ENCODE data around the gene SOX11.

The SOX11 gene

DNA sequence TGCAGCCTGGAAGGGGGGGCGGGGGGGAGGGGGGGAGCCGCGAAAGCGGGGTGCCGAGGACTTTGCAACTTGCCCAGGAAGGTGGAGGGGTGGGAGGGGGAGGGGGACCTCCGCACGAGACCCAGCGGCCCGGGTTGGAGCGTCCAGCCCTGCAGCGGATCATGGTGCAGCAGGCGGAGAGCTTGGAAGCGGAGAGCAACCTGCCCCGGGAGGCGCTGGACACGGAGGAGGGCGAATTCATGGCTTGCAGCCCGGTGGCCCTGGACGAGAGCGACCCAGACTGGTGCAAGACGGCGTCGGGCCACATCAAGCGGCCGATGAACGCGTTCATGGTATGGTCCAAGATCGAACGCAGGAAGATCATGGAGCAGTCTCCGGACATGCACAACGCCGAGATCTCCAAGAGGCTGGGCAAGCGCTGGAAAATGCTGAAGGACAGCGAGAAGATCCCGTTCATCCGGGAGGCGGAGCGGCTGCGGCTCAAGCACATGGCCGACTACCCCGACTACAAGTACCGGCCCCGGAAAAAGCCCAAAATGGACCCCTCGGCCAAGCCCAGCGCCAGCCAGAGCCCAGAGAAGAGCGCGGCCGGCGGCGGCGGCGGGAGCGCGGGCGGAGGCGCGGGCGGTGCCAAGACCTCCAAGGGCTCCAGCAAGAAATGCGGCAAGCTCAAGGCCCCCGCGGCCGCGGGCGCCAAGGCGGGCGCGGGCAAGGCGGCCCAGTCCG is 540 bp downstream of the SOX11 start:
- no peak for DNase-seq

- DNase-seq, result no peak
These were observed 1.4 kb downstream of the SOX11 start for GRCh38 chr2:5693287-5694201.

- no peak for DNase-seq
These were observed 2.1 kb downstream of the SOX11 start for GRCh38 chr2:5694306-5694705.

DNA sequence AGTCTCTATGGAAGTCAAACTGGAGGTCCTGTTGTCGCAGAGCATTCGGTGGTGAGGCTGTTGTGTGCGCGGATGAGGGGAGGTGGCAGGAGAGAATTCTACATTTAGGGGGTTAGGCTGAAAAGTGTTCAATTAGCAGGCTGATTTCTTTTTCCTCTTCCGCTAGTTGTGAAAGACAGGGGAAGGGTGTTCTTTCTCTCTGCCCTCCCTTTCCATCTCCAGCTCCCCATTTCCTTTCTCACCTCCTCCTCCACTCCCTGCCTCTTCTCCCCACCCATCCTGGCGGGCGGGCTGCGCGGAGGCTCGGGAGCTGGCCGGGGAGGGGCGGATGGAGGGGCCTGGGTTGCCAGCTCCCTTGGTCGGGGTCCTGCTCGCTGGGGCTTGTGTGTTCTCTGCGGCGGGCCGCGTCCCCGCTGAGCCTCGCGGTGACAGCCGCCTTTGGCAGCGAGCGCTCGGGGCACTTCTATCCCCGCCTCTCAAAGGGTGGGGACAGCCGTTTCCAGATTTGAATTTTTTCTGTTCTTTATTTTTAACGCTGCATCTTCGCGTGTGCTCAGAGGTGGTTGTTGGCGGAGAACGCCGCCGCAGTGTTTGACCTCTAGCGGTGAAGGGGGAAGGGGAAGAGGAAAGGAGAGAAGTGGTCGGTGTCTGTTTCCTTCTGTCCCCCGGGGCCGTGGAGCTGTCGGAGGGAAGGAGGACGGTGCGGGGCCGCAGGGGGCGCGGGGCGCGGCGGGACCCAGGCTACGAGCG is 3.6 kb downstream of the SOX11 start:
- no peak for DNase-seq

DNA sequence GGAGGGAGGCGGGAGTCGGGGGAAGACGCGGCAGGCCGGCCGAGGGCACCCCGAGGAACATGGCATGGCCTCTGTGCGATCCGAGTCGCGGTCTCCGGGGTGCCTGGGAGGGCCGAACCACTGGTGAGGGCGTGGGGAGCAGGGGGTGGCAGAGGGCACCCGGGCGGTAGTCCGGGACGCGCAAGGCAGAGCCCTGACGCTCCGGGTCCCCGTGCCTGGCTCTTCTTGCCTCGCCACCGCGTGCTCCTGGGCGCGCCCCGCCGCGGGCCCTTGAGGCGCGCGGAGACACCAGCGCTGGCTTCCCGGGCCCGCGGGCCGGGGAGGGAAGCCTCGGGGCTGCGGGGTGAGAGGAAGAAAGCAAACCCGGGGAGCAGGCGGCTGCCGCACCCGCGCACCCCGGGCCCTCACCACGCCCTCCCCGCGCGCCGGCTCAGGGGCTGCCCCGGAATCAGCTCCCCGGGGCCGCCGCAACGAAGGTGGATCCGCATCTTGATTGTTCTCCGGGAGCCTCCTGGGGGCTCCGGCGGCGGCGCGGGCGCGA is 4.3 kb downstream of the SOX11 start:
- no peak for DNase-seq

- DNase-seq, result no peak
These were observed 4.8 kb downstream of the SOX11 start for GRCh38 chr2:5696945-5697521.

DNA sequence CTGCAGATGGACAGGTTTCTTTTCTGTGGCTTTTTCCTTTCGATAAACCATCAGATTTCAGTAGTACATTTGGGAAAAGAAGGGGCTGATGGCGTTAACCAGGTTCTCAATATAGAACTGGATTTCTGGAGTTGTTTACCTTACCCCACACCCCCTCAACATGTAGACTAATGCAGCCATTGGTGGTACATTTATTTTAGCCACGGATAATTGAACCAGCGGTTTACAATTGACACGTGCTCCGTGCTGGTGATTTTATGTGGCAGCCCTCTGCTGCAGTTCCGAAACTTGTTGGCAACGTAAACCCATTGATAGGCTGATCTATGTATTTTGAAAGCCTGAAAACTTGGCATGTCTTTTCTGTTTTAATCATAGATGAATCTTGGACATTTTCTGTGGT is 5.4 kb downstream of the SOX11 start:
- DNase-seq, result no peak

GRCh38 chr2:5698134-5698533 is 6.0 kb downstream of the SOX11 start:
- no peak for DNase-seq

- no peak for DNase-seq
These were observed 7.8 kb downstream of the SOX11 start for GRCh38 chr2:5699963-5700362.

- DNase-seq, result no peak
These were observed 8.4 kb downstream of the SOX11 start for GRCh38 chr2:5700551-5700950.

DNA sequence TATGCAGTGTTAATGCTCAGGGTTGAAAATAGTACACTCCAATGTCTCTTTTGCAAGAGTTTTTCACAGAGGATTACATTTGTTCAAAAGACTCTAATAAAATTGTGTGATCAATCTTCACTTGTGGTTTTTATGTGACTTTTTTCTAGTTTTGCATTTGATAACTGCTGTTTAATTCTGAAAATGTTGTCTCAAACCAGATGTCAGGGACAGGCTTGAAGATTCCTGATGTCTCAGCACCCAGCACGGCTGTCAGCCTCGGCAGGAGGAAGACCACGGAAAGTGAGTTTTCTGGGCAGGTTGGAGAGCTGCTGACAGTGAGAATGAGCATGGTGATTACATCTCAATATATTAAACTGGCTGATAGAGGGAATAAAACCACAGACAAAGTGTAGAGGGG is 9.1 kb downstream of the SOX11 start:
- no peak for DNase-seq

- DNase-seq, result no peak
These were observed 11.0 kb downstream of the SOX11 start for GRCh38 chr2:5703166-5703565.

DNA sequence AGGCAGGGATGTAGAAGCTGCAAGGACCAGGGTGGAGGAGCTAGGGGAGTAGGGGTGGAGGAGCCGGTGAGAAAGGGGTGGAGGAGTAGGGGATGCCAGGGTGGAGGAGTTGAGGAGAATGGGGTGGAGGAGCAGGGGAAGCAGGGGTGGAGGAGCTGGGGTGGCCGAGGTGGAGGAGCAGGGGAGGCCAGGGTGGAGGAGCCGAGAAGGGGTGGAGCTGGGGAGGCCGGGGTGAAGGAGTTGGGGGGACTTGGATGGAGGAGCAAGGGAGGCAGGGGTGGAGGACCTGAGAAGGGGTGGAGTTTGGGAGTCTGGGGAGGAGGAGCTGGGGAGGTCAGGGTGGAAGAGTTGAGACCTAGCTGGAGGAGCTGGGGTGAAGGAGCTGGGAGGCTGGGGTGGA is 13.3 kb downstream of the SOX11 start:
- no peak for DNase-seq

DNA sequence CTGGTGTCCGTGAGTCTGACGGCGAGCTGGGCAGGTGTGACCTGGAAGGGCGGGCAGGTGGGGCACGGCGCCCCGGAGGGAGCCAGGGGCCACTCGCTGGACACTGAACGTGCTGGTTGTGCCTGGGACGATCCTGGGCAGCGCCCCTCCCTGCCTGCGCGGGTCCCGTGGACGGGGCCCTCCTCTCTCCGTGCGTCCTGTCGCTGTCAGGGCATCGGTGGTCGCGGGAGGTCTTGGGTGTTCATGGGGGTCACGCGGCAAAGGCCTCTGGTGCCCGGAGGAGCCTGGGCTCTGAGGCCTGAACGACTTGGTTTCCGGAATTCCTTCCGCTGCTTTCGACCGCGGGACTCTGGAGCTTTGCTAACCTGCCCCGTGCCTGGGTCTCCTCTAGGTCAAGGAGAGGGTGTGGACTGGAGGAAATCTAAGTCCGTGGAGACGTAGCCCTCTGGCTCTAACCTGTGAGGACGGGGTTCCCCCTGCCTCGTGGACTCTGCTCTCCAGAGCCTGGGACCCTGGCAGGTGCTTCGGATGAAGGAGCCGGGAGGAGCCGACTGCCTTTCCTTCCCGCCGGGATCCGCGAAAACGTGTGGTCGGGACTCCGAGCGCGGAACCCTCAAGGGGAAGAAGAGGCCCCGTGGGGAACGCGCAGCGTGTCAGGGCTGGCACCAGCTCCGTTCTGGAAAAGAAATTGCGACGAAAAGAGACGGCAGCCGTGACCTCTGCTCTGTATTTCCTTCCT is 14.7 kb downstream of the SOX11 start:
- DNase-seq, result no peak

DNA sequence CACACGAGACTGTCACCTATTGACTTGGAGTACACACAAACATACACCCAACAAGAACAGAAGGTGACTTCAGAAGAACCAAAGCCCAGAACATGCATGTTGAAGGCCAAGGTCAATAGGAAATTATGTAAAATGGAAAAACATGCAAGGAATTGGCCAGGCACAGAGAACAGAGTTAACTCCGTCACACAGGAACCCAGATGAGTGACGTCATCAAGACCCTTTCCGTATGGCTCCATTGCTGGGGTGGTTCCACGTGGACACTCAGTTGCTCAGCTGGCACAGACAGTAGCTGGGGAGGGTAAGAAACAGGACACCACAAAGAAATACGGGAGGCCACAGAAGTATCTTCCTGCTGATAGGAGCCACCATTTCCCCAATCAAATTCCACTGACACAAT is 18.4 kb downstream of the SOX11 start:
- no peak for DNase-seq

- DNase-seq, result no peak
These were observed 20.9 kb downstream of the SOX11 start for GRCh38 chr2:5713101-5713500.

- DNase-seq, result no peak
These were observed 27.6 kb downstream of the SOX11 start for GRCh38 chr2:5719629-5720334.

DNA sequence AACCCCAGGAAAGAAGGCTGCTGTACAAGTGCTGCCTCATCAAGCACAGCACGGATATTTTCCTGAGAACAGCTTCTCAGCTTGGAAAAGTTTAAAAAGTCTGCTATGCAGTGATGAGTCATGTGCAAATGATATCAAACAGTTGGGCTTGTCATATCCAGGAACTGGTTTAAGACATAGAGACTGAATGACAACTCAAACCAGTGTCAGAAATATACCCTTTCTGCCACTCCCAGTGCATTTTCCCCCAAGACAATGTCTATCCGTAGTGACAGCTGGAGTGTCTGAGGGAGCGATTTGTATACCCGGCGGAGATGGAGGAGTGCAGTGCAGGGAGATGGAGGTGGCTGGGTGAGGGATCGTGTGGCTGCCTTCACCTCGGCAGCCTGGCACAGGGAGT is 28.2 kb downstream of the SOX11 start:
- no peak for DNase-seq

DNA sequence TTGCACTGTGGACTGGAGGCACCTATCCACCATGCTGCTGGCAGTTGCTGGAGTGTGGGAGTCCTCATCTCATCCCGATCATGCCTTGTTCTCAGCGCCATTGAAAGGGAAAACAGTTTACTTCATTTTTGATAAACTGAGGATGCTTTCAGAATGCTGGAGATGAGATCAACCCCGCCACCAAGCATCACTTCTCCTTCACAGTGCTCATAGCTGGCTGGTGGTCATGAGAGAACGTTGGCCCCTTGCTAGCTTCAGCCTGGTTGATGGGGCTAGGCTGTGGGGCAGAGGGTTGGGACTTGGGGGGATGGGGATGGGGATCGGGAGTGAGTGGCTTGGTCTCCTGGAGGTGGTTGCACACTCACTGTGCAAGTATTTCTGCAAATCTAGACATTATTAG is 30.1 kb downstream of the SOX11 start:
- no peak for DNase-seq

DNA sequence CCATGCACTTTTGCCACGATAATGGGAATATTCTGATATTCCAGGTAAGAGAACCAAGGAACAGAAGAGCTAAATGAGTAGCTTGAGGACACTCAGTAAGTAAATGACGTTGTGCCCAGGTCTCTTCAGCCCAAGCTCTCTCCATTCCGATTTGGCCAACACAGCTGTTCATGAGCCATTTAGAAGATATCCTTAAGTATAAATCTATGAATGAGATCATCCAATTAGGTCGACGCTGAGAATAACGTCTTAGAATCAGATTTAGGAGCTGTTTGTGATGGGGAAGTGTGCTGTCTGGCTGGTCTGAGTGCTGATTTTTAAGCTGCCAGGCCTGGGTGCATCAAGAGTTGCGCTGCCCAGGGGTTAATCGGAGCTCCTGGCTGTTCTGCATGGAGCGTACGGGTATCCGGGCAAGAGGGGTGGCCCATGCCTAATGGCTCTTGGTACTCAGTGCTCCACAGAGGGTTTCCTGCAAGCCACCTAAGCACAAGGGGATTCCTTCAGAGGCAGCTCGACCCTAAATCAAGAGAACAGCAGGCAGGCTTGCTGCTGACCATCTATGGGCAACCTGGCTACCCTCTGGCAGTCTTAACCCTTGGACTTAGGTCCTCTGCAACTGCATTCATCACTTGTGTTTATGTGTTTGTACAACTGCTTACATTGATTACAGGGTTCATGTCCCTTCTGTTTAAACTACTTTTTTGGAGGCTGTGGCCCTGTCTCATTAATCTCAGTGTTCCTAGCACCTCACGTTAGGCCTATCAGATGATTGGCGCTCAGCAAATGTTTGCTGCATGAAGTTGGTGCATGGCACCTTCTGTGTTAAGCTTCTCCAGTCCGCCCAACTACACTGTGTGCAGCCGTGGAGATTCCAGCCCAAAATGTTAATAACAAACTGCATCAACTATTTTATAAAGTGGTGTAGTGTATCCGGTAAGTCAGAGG is 31.9 kb downstream of the SOX11 start:
- no peak for DNase-seq

All from suppressor macrophage treated with lipopolysaccharide for 4 hours (primary cell).